Heart left ventricle (tissue), 13 donors: Measurements from ENCODE around the gene UNC93A.

Experiments
- CTCF ChIP-seq, 12 donors: fragments of 200-600 bp; sonication (generic) in 4 of 12; IDR thresholded peaks; one replicate each; pipeline versions ENCODE4 v1.5.0 to v1.8.0; 2018 to 2022; ENCODE audit warnings: antibody characterized with exemption in 12 of 12, mild to moderate bottlenecking in 5 of 12
- POLR2A ChIP-seq, 2 donors: fragments of 450-650 bp; IDR thresholded peaks; one replicate each; pipeline ENCODE4 v1.6.1; 2017; ENCODE audit warnings: antibody characterized with exemption in 2 of 2, mild to moderate bottlenecking in 2 of 2, moderate library complexity in 2 of 2
- donor health status: ischemic (EF 13 %, LVEDD 7.1; RV severe dilation, severe dysfunction).
- donor health status: DM: no; HTN: yes; CAD: no.
- donor health status: DM: no; HTN: no; CAD: no.
- donor health status: ischemic (EF 25% LVEDD 6.9; RV normal size, moderate dysfunction).
- donor health status: ischemic (EF 25% LVEDD 5.7; RV mildly dilated, moderate dysfunction).
- donor health status: ischemic (EF 35%, LVEDD 5.7; RV mildly dilated, moderate dysfunction).
- donor health status: nonischemic (EF 11% LVEDD 7.7; RV severe dilation, severe dysfunction).
- donor health status: DM: yes; HTN: yes; CAD: no.
- donor health status: PGD.
- donor health status: ischemic (EF 29% LVEDD 5.4; RV normal size, mild dysfunction).
- donor health status: nonischemic (EF 23%, LVEDD 6.1; RV moderate dilation, normal function).

GRCh38 chr6:167342879-167343610 lies 51.9 kb downstream of the UNC93A start:
- TF ChIP-seq CTCF (IDR thresholded peaks at IDR 0.05) (no peak), POLR2A (IDR thresholded peaks at IDR 0.05) (no peak)
